Measurements from ENCODE around the gene STAB2.

Gene STAB2

GRCh38 chr12:103748875-103749274 is 161.8 kb downstream of the STAB2 start:
- DNase-seq: no peak

- no peak for DNase-seq
These were observed 164.1 kb downstream of the STAB2 start for GRCh38 chr12:103751171-103751570.

GRCh38 chr12:103751600-103751999 is 164.5 kb downstream of the STAB2 start:
- DNase-seq: no peak

- no peak for DNase-seq
These were observed 168.4 kb downstream of the STAB2 start for GRCh38 chr12:103755425-103755824.

GRCh38 chr12:103756443-103756842 is 169.4 kb downstream of the STAB2 start:
- DNase-seq: no peak

GRCh38 chr12:103757248-103757647 is 170.2 kb downstream of the STAB2 start:
- DNase-seq: no peak

- DNase-seq: no peak
These were observed 171.4 kb downstream of the STAB2 start for GRCh38 chr12:103758310-103759089.

GRCh38 chr12:103762473-103762872 is 175.4 kb downstream of the STAB2 start:
- DNase-seq: no peak

GRCh38 chr12:103765322-103765721 is 178.2 kb downstream of the STAB2 start:
- DNase-seq: no peak

GRCh38 chr12:103766028-103766427 is 179.0 kb downstream of the STAB2 start:
- no peak for DNase-seq

GRCh38 chr12:103768467-103769123 is 181.5 kb downstream of the STAB2 start:
- DNase-seq: no peak

- peak; percentile 8 to 19 for DNase-seq
These were observed 182.3 kb downstream of the STAB2 start for GRCh38 chr12:103769240-103769945.

- DNase-seq: peak; percentile 39 to 41
These were observed 184.4 kb downstream of the STAB2 start for GRCh38 chr12:103771466-103771865.

- DNase-seq: no peak
These were observed 185.5 kb downstream of the STAB2 start for GRCh38 chr12:103772367-103773108.

- DNase-seq: no peak
These were observed 186.2 kb downstream of the STAB2 start for GRCh38 chr12:103773109-103773910.

GRCh38 chr12:103774977-103775560 is 188.0 kb downstream of the STAB2 start:
- DNase-seq: no peak

- no peak for DNase-seq
These were observed 191.7 kb downstream of the STAB2 start for GRCh38 chr12:103778781-103779180.

GRCh38 chr12:103779410-103780092 is 192.5 kb downstream of the STAB2 start:
- no peak for DNase-seq

- no peak for DNase-seq
These were observed 193.0 kb downstream of the STAB2 start for GRCh38 chr12:103780093-103780440.

GRCh38 chr12:103780992-103781391 is 193.9 kb downstream of the STAB2 start:
- no peak for DNase-seq

- DNase-seq: no peak
These were observed 195.3 kb downstream of the STAB2 start for GRCh38 chr12:103782399-103782798.
